Measurements from ENCODE around the gene GRIA1.

GRIA1 gene

DNA sequence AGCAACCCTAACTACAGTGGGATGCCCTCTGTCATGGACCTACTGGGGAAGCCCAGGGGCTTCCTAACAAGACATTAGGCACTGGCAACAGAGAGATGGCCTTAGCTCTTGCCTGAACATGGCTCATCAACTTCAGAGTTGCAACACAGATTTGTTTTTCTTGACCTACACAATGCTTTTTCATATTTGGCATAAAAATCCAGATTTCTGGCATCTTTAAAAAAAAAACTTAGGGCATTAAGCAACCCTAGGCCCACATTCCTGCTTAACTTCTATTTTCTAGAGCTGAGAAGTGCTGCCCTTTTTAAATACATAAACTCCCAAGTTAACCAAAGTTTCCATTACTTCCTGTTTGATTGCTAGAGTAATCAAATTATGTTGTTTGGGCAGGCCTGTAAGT, 8.0 kb downstream of the GRIA1 start:
- no peak for DNase-seq (ENCODE audit: low read depth in 2 of 2)

DNA sequence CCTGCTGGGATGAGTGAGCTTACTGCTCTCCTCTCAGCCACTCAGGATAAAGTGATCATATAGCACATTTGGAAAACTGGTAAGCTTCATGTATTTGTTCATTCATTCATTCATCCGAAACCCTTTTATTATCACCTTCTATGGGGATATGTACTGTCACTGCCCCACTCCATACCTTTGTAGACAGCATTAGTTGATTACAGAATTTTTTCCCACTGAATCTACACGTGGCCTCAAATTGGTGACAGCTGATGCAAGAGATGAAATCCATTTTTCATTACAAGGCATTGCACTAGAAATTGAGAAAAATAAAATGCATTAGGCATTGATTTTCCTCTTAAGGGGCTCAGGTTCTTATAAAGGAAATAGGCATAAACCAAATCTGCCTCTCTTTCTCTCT, 9.7 kb downstream of the GRIA1 start:
- no peak for DNase-seq (ENCODE audit: low read depth in 2 of 2)

DNA sequence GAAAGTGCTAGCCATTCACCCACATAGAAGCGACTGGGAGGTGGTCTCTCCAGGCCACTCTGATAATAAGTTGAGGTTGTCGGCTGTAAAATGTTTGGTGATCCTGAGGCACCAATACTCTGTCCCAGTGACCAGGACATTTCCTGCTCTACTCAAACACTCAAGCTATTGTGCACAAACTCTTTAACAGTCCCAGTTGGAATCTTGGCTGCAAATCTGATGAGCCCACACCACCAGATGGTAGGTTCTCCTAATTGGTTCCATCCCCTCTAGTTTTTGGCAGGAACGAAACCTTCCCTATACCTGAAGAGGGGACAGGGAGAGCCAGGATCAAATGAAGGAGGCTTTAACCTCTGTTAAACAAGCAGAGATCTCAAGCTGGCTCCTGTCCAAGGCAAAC, 14.3 kb downstream of the GRIA1 start:
- DNase-seq (ENCODE audit: low read depth in 2 of 2), result no peak

DNA sequence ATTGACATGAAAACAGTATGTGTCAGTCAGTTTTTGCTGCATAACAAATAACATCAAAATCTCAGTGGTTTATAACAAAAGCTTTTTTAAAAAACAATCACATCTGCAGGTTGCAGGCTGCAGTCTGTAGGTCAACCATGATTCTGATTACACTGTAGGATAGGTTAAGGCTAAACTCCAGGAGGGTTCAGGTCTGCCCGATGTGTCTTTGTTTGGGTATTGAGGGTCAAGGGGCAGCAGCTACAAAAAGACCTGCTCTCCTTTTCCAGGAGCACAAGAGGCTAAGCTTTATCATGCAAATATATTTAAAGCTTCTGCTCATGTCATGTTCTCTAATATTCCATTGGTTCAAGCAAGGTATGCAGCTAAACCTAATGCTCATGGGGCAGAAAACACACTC, 18.2 kb downstream of the GRIA1 start:
- DNase-seq (ENCODE audit: low read depth in 2 of 2), result no peak

DNA sequence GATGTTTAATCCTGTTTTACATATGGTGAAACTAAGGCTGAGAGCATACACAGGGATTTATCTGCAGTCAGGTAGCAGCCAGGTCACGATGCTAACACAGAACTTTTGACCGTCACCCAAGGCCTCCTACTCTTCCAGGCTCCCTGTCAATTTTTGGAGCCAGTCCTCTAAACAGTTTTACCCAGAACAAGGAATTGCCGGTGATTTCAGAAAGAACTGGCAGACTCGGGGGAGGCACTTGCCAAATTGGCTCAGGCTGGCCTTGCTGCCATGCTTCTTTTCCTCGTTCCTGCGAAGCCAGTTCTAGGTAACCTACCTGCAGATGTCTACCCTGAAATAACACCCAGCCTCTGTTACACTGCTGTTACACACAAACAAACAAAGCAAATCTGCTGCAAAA, 21.2 kb downstream of the GRIA1 start:
- no peak for DNase-seq (ENCODE audit: low read depth in 2 of 2)

DNA sequence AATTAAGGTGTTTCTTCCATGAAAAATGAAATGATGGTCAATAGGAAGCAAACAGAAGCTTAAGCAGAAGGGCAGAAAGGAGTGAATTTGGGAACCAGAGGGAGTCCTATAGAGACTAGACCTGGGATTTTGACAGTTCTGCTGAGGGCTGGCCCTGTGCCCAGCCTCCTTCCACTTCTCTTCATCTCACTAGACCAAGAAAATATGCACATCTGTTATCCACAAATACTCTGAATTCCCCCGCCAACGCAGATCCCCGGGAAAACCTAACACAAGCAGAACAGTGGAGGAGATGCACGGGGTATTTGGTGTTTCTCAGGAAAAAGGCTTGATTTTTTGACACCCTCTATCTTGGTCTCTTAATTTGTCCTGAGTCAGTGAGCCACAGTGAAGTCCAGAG, 22.7 kb downstream of the GRIA1 start:
- DNase-seq (ENCODE audit: low read depth in 2 of 2), result no peak

DNA sequence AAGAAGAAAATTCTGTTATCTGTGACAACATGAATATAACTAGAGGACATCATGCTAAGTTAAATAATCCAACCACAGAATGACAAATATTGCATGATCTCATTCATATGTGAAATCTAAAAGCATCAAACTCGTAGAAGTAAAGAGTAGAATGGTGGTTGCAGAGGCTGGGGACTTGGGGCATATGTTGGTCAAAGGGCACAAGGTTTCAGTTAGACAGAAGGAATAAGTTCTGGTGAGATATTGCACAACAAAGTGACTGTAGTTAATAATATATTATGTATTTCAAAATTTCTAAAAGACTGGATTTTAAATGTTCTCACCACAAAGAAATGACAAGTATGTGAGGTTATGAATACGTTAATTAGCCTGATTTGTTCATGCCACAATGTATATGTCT, 24.8 kb downstream of the GRIA1 start:
- no peak for DNase-seq (ENCODE audit: low read depth in 2 of 2)

DNA sequence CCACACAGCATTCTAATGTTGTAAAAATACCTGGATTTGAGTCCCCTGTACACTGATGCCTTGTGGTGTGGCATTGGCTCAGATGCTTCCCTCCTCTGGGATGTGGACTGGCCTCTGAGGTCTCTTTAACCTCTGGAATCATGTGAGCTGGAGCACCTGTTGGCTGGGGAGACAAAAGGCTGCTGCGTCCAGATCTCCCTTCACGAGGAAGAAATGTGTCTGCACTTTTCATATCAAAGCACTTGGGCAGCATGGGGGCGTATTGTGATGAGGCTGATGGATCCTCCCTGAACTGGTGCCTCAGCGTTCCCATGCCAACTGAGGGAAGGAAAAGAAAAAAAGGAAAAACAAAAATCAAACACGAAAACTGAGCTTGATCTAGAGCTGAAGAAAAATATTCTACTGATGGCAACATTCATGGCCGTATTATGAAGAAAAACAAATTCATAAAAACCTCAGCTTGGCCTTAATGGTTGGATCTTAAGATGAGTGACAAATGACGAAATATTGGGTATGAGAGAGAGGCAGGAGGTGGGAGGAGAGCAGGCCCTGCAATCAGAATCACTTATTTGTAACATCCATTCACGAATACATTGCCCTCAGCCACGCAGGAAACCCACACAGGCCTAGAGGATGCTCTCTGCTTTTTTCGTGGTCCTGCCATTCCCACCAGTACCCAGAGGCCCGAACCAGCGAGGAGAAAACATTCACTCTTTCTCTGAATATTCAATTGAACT, 26.2 kb downstream of the GRIA1 start:
- no peak for DNase-seq (ENCODE audit: low read depth in 2 of 2)

DNA sequence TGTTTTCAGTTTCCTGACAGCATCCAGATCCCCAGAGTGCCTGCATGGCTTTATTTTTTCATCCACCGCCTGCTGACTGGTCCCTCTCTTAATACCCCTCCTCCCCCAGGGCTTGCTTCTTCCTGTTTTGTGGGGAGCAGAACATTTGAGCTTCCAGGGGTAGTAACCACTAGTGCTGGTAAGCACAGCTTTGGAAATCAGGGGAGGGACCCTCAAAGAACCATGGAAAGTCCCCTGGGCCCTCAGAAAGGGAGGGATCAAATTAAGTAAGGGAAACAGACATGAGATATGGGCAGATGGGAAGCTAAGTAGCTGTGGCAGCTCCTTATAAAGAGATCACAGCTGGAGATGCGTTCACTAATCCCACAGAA, 26.8 kb downstream of the GRIA1 start:
- no peak for DNase-seq (ENCODE audit: low read depth in 2 of 2)

DNA sequence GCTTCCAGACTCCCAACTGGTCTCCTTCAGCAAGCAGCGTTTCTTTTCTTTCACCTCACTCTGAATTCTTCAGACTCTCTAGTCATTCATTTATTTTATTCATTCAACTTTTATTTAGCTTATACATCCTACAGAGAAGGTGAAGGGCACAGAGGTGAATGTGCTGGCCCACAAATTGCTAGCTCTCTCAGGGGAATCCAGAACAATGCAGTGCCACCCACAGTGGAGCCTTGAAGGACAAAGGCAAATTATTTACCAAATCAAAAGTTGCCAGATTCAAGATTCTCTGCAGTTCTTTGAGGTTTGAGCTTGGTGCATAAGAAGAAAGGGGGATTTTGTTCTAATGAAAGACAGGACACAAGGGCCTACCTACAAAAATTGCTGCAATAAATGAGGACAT, 29.7 kb downstream of the GRIA1 start:
- no peak for DNase-seq (ENCODE audit: low read depth in 2 of 2)

DNA sequence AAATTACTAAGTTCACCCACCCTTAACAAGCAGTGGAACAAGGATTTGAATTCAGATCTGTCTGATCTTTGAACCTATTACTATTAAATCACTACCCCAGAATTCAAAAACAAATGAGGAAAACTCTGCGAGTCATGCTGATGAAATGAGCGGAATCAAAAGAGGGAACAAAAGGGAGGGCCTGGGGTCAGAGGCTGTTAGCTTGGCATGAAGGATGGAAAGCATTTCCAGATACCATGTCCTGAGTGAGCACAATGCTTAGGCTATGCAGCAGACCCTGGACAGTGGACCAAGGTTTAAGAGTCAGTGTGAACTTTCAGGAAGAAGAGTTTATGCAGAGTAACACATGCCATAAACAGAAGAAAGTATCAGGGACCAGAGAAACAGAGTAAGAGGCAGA, 30.5 kb downstream of the GRIA1 start:
- no peak for DNase-seq (ENCODE audit: low read depth in 2 of 2)

DNA sequence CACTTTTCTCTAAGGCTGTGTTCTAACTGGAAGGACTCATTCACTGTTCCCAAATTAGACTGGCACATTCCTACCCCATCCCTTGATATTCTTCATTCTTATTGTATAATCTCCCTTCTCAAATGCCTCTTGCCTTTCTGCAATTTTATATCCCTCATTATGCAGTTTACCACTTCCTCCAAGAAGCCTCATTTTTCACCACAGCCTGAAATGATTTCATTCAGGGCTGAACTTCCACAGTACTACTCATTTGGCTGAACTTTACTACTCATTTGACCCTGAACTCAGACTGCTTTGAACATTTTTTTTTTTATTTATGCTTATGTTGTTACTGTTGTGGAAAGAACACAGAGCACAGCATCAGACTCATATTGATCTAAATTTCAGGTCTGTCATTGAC, 32.7 kb downstream of the GRIA1 start:
- no peak for DNase-seq (ENCODE audit: low read depth in 2 of 2)

DNA sequence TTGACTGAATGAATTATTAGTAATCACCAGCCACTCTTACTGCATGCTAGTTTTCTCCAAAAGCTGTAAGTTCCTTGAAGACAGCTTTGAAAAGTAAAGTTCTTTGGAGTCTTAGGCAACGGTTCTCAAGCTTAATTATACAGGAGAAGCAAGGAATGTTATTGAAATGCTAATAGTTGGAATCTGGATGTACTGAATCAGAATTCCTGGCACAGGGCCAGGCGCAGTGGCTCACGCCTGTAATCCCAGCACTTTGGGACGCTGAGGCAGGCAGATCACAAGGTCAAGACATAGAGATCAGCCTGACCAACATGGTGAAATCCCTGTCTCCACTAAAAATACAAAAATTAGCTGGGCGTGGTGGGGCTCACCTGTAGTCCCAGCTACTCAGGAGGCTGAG, 33.4 kb downstream of the GRIA1 start:
- no peak for DNase-seq (ENCODE audit: low read depth in 2 of 2)

DNA sequence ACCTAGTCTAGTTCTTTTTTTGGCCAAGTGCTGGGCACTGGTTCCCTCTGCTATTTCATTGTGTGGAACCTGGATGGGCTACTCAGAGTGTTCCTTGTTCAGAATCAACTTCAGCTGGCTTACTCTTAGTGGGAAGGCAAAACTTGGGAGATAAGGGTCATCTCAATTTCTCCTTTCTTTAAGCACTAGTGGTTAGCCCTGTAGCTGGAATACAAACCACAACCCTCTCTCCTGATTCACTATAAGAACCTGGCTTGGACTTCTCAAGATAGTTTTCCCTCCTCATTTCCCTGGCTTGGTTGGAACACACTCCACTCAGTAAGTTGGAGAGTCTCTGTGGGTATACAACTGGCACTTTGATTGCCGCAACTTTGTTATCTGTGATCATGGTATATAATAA, 35.1 kb downstream of the GRIA1 start:
- DNase-seq (ENCODE audit: low read depth in 2 of 2), result no peak

DNA sequence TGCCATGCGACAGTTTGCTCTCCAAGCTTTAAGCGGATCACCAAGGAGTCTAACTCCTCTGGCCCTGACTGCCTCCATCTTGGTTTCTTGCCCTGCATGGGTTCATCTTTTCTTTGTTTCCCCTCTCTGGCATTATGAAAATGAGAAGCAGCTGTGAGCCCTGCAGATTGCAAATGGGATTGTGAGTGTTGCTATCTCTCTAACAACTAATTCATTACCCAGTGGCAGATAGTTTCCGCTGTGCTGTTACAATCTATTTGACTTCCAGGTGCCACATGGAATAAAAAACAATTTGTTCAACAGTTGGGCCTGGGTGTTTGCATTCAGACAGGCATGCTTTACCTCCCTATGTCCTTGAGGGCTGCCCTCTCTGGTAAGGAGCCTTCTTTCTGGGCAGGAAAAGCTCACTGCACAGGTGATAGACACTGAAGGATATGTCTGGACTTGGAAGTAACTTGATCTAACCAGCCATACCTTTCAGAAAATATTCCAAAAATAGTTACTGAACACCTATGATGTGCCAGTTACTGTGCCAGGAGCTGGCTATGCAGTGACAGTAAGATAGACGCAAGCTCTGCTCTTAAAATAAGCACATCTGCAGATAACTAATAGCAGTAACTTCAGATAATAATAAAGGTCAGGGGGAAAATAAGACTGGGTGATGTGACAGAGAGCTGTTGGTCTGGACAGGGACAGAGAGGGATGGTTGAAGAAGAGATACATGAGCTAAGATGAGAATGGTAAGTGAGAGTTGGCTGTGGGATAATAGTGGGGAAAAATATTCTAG, 40.1 kb downstream of the GRIA1 start:
- no peak for DNase-seq (ENCODE audit: low read depth in 2 of 2)

DNA sequence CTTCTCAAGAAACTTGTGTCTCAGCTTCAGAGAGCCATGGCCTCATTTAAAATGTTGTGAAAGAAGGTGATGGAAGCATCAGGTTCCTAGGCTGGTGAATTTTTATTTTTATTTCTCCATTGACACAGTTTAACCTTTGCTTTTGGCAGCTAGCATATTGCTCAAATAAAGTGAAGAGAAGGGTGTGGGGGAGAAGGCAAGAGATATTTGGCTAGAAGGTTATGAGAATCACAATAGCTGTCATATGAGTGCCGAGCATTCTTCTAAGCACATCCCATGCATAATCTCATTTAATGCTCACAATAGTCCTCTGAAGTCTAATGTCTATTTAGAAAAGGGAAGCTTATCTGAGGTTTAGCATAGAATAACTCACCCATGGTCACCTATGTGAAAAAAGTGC, 43.1 kb downstream of the GRIA1 start:
- DNase-seq (ENCODE audit: low read depth in 2 of 2), result no peak

DNA sequence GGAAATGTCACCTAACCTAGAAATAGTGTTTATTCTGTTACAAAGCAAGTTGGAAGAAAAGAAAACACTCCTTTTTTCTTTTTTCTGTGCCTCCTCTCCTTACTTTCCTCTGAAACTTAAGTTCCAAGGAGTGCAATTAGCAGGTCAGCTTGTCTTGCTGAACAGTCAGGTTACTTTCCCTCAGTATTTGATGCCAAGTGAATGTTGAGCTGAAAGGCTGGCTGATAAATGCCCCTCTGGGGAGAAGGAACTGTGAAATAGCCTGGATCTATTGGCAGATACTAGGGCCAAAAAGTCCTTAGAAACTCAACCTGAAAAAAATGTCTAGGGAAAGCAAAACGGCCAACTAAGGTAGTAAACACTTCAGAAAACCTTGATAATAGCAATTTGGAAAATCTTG, 43.6 kb downstream of the GRIA1 start:
- no peak for DNase-seq (ENCODE audit: low read depth in 2 of 2)

DNA sequence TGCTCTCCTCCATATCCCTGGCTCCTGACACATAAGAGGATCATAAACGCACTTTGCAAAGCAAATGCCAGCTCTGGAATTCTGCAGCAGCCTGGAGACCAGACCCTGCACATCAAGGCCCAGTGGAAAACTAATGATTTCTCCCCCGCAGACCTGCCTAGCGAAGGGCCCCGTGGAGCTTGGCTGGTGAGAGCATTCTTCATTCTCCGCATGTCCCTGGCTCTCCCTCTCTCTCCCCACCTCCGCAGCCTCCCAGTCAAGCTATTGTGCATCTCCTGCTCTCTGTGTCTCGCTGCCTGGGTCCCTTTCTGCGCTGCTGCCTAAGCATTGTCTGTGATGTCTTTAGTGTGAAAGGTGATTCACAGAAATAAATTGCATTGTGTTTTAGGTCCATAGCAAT, 46.7 kb downstream of the GRIA1 start:
- DNase-seq (ENCODE audit: low read depth in 2 of 2), result no peak

DNA sequence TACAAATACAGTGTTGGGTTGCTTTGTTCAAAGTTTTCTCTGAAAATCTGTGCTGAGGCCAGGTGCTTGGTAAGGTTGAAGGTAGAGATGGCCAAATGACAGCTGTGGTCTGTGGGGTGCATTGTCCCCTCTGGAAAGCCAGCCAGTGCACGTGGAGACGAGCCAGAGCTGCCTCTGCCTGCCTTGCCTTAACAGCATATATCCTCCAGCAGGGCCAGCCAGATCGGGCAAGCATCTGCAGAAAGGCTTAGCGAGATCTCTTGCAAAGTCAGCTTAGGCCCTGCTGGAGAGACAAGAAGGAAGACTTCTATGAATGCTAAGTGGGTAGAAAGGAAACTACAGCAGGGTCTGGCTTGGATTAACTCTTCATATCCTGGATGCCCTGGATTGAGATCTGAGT, 49.5 kb downstream of the GRIA1 start:
- DNase-seq (ENCODE audit: low read depth in 2 of 2), result no peak

DNA sequence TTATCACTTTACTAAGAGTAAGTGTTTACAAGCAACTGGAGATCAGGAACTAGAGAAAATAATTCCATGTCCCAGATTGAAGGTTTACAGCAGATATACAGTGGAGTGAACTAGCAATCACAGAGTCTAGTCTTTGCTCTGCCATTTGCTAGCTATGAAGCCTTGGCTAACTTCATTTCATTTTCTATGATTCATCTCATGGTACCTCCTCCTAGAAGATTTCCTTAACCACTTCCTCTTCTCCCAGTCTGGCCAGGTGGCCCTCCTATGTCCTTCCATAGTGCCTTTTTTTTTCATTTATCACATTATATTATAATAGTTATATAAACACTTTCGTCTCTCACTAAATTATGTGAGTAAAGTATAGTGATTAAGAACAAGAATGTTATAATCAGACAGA, 52.1 kb downstream of the GRIA1 start:
- DNase-seq (ENCODE audit: low read depth in 2 of 2), result no peak

DNA sequence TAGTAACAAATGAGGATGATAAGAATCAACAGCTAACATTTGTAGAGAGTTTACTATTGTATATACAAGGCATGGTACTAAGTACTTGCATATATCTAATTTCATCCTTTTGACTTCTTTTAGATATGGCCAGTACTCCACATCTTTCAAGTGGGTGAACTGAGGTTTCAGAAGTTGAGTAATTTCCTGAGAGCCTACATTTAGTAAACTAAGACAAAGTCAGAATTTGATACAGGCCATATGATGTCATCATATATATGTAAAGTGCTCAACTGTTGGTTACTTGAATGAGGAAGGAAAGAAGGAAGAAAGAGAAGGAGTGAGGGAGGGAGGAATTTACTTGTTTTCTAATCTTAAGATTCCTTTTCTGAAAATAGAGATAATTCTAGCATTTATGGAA, 52.8 kb downstream of the GRIA1 start:
- no peak for DNase-seq (ENCODE audit: low read depth in 2 of 2)

DNA sequence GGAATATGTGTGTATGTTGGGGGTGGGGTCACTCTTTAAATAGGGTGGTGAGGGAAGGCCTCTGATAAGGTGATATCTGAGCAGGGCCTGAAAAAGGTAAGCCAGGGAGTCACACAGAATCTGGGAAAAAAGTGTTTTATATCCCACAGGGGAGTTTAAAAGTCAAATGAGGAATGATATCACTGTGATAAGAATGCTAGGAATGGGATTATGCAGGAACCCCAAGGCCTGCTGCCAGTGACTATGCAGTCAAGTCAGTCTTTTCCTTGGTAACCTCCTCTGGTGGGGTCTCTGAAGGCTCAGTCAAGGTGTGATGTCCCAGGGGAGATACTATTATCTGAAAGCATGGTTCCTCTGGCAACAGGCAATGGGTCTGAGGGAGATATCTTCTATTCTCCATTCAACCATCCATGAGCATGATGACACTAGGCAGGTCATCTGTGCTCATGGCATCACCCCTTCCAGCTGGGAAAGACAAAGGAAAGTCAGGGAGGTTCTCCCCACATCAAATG, 53.5 kb downstream of the GRIA1 start:
- no peak for DNase-seq (ENCODE audit: low read depth in 2 of 2)

DNA sequence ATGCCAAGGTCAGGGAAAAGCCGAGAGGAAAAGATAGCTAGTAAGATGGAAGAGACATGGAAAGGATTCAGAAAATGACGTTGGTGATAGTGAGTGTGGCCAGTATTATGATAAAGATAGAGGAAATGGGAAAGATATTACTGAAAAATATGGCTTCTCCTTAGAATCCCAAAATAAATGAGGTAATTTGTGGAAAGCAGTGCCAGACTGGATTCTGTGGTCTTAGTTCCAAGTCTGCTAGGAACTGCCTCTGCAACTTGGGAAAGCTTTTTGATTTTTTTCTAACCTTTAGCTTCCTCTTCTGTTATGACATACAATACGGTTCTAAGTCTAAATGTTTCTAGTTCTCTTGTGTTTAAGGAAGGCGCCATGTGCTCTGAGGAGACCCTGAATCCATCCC, 54.2 kb downstream of the GRIA1 start:
- no peak for DNase-seq (ENCODE audit: low read depth in 2 of 2)

DNA sequence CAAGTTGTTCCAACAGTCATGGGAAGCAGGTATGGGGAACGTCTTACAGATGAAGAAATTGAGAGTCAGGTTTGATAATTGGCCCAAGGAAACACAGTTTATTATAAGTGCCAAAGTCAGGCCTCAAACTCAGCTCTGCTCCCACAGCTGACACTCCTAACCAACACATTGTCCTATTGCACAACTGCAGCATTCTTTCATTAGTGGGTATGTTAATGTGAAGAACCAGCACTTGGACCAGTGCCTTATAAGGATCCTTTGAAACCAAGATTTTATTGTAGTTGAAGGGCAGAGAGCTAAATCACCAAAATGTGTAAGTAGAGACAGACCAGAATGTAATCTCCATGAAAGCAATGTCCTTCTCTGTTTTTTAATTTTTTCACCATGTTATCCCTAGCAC, 56.1 kb downstream of the GRIA1 start:
- DNase-seq (ENCODE audit: low read depth in 2 of 2), result no peak

Measured in activated CD8-positive, alpha-beta memory T cell treated with anti-CD3 and anti-CD28 coated beads for 4 hours (primary cell).